ENCODE data around the gene HMCN1. TPM values are rescaled to one million over a fixed set of nuclear protein-coding genes. Genes with fewer than 3 reads are reported as not detected.

The HMCN1 gene
- total RNA-seq, 1 donor from 2014 or later: 22.2 TPM

- no peak for TF ChIP-seq CTCF (IDR thresholded peaks at IDR 0.05; ENCODE audit: unreplicated experiment)
- DNase-seq (ENCODE audit: low spot score): no peak
- peaks cover 2% of the 10 kb centered on the region for H3K27me3 Mint-ChIP-seq (ENCODE audit: unreplicated experiment)
- no peaks in the 10 kb centered on the region for H3K9me3 Mint-ChIP-seq (ENCODE audit: unreplicated experiment)
- no peaks in the 10 kb centered on the region for H3K36me3 Mint-ChIP-seq (ENCODE audit: low read depth, unreplicated experiment)
- H3K4me1 Mint-ChIP-seq (ENCODE audit: unreplicated experiment): peaks cover 11% of the 10 kb centered on the region
- no peak overlapping the region for H3K4me3 Mint-ChIP-seq (ENCODE audit: unreplicated experiment)
- H3K27ac Mint-ChIP-seq (ENCODE audit: unreplicated experiment): peak overlapping the region; percentile 76
Measured at GRCh38 chr1:185694081-185694480, 40.1 kb upstream of the HMCN1 start.

GRCh38 chr1:185695299-185695698 lies 38.9 kb upstream of the HMCN1 start:
- H3K27me3 Mint-ChIP-seq (ENCODE audit: unreplicated experiment): peaks cover 2% of the 10 kb centered on the region

GRCh38 chr1:185696422-185697150 lies 37.6 kb upstream of the HMCN1 start:
- peaks cover 2% of the 10 kb centered on the region for H3K27me3 Mint-ChIP-seq (ENCODE audit: unreplicated experiment)
- H3K4me1 Mint-ChIP-seq (ENCODE audit: unreplicated experiment): peaks cover 11% of the 10 kb centered on the region
- H3K4me3 Mint-ChIP-seq (ENCODE audit: unreplicated experiment): no peak overlapping the region
- no peak overlapping the region for H3K27ac Mint-ChIP-seq (ENCODE audit: unreplicated experiment)
- H3K36me3 Mint-ChIP-seq (ENCODE audit: low read depth, unreplicated experiment): no peaks in the 10 kb centered on the region
- no peaks in the 10 kb centered on the region for H3K9me3 Mint-ChIP-seq (ENCODE audit: unreplicated experiment)
- no peak for TF ChIP-seq CTCF (IDR thresholded peaks at IDR 0.05; ENCODE audit: unreplicated experiment)
- DNase-seq (ENCODE audit: low spot score): no peak

More at GRCh38 chr1:185695299-185695698, 38.9 kb upstream of the HMCN1 start:
- no peaks in the 10 kb centered on the region for H3K36me3 Mint-ChIP-seq (ENCODE audit: low read depth, unreplicated experiment)
- H3K9me3 Mint-ChIP-seq (ENCODE audit: unreplicated experiment): no peaks in the 10 kb centered on the region
- peak; percentile 45 for TF ChIP-seq CTCF (IDR thresholded peaks at IDR 0.05; ENCODE audit: unreplicated experiment)
- H3K4me1 Mint-ChIP-seq (ENCODE audit: unreplicated experiment): peaks cover 11% of the 10 kb centered on the region
- H3K27ac Mint-ChIP-seq (ENCODE audit: unreplicated experiment): no peak overlapping the region
- no peak overlapping the region for H3K4me3 Mint-ChIP-seq (ENCODE audit: unreplicated experiment)
- no peak for DNase-seq (ENCODE audit: low spot score)

- no peak for DNase-seq (ENCODE audit: low spot score)
- no peak for TF ChIP-seq CTCF (IDR thresholded peaks at IDR 0.05; ENCODE audit: unreplicated experiment)
- H3K27ac Mint-ChIP-seq (ENCODE audit: unreplicated experiment): no peak overlapping the region
- no peaks in the 10 kb centered on the region for H3K4me1 Mint-ChIP-seq (ENCODE audit: unreplicated experiment)
- H3K36me3 Mint-ChIP-seq (ENCODE audit: low read depth, unreplicated experiment): no peaks in the 10 kb centered on the region
- no peaks in the 10 kb centered on the region for H3K9me3 Mint-ChIP-seq (ENCODE audit: unreplicated experiment)
- H3K27me3 Mint-ChIP-seq (ENCODE audit: unreplicated experiment): no peaks in the 10 kb centered on the region
- H3K4me3 Mint-ChIP-seq (ENCODE audit: unreplicated experiment): no peak overlapping the region
Measured at GRCh38 chr1:185699874-185700273, 34.3 kb upstream of the HMCN1 start.

GRCh38 chr1:185701650-185702049 lies 32.5 kb upstream of the HMCN1 start:
- Mint-ChIP-seq H3K27me3 (ENCODE audit: unreplicated experiment) (no peaks in the 10 kb centered on the region), H3K36me3 (ENCODE audit: low read depth, unreplicated experiment) (no peaks in the 10 kb centered on the region), H3K4me3 (ENCODE audit: unreplicated experiment) (no peak overlapping the region), H3K4me1 (ENCODE audit: unreplicated experiment) (no peaks in the 10 kb centered on the region), H3K27ac (ENCODE audit: unreplicated experiment) (no peak overlapping the region), H3K9me3 (ENCODE audit: unreplicated experiment) (no peaks in the 10 kb centered on the region)
- DNase-seq (ENCODE audit: low spot score): no peak
- no peak for TF ChIP-seq CTCF (IDR thresholded peaks at IDR 0.05; ENCODE audit: unreplicated experiment)

All from endothelial cell (in vitro differentiated cells).